A673 (cell line): ENCODE results near the gene KLK15.

Experiments used
- CTCF ChIP-seq: fragments of 300-800, 200-600 bp; sonication (generic); conservative IDR thresholded peaks from 2 replicates; pipeline ENCODE4 v1.5.1; 2017; ENCODE audit warnings: low read depth, mild to moderate bottlenecking, antibody characterized with exemption, low read length, moderate library complexity, mixed read lengths
- EZH2 ChIP-seq: fragments of 200-600 bp; sonication (generic); IDR thresholded peaks from 2 replicates; pipeline ENCODE4 v1.6.1; 2017; ENCODE audit warnings: borderline replicate concordance, low read depth, mild to moderate bottlenecking, mixed read lengths, antibody characterized with exemption, low read length; ENCODE audit not compliant: poor library complexity, severe bottlenecking

DNA sequence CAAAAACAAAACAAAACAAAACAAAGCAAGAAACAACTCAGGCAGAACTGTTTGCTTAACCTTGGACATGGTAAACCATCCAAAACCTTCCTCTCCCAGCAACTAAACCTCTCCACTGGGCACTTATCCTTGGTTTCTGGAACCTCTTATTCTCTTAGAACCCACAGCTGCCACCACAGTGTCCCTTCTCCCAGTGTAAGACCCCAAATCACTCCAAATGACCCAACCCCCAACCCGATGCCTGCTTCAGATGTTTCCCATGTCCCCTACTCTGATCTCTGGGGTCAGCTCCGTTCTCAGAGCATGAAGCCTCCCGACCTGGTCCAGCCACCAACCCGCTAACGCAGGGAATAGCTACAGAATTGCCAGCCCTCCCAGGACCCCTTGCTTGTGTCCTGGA, 40.8 kb upstream of the KLK15 start:
- TF ChIP-seq CTCF (no peak), EZH2 (no peak)
